Fibroblast of the aortic adventitia (primary cell): ENCODE measurements around the gene PYY. TPM values are rescaled to one million over a fixed set of nuclear protein-coding genes. Genes with fewer than 3 reads are reported as not detected.

Experiments used
- DNase-seq: peaks from one replicate; pipeline ENCODE4 v3.0.0-alpha.2; 2010; ENCODE audit warnings: low read depth
- H3K4me3 ChIP-seq: 2 replicates; pipeline ENCODE4 v1.5.1; 2011; ENCODE audit warnings: low read depth, mild to moderate bottlenecking, control low read depth, low read length, moderate library complexity
- total RNA-seq: library from RNA; depleted of rRNA; stranded (reverse); fragments of >200 nt; gene quantifications from 2 replicates; pipeline ENCODE4 v1.2.3, GENCODE V29; 2012; ENCODE audit warnings: low replicate concordance
- TF ChIP-seq, protein P1 (sequence below): IDR thresholded peaks from 2 replicates; pipeline ENCODE4 v1.5.1; 2011; ENCODE audit warnings: mild to moderate bottlenecking, low read length, control low read depth, inconsistent platforms; ENCODE audit not compliant: insufficient read depth

PYY gene
- total RNA-seq, 1 donor: not detected

DNA sequence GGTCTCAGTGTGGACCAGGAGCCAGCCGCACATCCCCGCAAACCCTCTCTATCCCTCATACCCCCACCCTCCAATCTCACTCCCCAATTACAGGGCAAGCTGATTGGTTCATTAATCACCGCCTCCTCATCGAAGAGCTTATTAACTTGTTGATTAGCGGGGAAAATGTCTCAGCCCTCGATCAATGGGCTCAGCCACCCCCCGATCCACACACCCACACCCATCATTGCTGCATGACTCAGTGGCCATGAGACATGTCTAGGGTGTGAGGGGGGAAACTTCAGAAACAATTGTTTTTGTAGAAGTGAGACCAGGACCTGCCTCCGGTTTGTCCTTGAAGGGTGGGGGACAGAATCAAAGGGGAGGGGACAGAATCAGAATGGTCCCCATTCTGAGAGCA, 2.5 kb upstream of the PYY start:
- TF ChIP-seq, protein P1, sequence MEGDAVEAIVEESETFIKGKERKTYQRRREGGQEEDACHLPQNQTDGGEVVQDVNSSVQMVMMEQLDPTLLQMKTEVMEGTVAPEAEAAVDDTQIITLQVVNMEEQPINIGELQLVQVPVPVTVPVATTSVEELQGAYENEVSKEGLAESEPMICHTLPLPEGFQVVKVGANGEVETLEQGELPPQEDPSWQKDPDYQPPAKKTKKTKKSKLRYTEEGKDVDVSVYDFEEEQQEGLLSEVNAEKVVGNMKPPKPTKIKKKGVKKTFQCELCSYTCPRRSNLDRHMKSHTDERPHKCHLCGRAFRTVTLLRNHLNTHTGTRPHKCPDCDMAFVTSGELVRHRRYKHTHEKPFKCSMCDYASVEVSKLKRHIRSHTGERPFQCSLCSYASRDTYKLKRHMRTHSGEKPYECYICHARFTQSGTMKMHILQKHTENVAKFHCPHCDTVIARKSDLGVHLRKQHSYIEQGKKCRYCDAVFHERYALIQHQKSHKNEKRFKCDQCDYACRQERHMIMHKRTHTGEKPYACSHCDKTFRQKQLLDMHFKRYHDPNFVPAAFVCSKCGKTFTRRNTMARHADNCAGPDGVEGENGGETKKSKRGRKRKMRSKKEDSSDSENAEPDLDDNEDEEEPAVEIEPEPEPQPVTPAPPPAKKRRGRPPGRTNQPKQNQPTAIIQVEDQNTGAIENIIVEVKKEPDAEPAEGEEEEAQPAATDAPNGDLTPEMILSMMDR: no peak
- no peak overlapping the region for H3K4me3 ChIP-seq
- no peak for DNase-seq

GRCh38 chr17:43952724-43953666, 745 bp downstream of the PYY start:
- no peak for DNase-seq
- no peak overlapping the region for H3K4me3 ChIP-seq
- TF ChIP-seq, protein P1: no peak

- DNase-seq: no peak
- H3K4me3 ChIP-seq: no peak overlapping the region
- TF ChIP-seq, protein P1: no peak
These were observed 1.4 kb downstream of the PYY start for GRCh38 chr17:43952351-43952723.

GRCh38 chr17:43951750-43952149, 2.0 kb downstream of the PYY start:
- no peak overlapping the region for H3K4me3 ChIP-seq
- no peak for DNase-seq
- TF ChIP-seq, protein P1: no peak

- TF ChIP-seq, protein P1: no peak
- DNase-seq: no peak
These were observed 3.2 kb downstream of the PYY start for GRCh38 chr17:43950554-43950953.

DNA sequence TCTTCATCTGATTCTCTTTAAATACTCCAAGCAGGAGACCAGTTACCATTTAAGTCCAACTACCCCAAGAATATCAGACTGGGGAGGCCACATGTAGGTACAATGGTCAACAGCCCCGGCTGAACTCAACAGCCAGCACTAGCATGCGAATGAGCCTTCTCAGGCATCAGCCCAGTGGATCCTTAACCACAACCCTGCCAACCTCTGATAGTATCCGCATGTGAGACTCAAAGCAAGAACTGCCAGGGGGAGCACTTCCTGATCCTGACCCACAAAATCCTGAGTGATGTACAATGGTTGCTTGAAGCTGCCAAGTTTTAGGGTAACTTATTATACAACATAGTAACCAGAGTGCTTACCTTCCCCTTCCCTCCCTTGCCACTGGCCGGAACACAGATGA, 4.0 kb downstream of the PYY start:
- TF ChIP-seq, protein P1: no peak
- H3K4me3 ChIP-seq: no peak overlapping the region
- DNase-seq: peak; percentile 10

More at GRCh38 chr17:43950554-43950953, 3.2 kb downstream of the PYY start:
- H3K4me3 ChIP-seq: no peak overlapping the region
